ENCODE measurements around the gene NCBP3.

DNA sequence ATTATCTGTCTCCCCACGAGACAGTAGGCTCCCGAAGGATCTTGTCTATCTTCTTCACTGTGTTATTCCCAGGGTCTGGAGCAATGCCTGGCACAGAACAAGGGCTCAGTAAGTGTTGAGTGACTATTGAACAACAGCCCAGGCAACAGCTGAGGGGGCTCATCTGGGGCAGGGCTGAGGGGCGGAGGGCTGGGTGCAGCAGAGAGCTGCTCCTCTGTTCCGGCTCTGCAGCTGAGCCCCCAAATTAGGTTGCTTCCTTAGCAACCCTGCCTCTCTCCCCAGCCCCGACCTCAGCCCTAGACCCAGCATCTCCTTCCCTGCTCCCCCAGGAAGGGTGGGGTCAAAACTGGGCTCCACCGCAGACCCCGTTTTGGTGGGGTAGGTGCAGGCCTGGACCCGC lies 77.3 kb downstream of the NCBP3 start:
- TF ChIP-seq, protein P1, sequence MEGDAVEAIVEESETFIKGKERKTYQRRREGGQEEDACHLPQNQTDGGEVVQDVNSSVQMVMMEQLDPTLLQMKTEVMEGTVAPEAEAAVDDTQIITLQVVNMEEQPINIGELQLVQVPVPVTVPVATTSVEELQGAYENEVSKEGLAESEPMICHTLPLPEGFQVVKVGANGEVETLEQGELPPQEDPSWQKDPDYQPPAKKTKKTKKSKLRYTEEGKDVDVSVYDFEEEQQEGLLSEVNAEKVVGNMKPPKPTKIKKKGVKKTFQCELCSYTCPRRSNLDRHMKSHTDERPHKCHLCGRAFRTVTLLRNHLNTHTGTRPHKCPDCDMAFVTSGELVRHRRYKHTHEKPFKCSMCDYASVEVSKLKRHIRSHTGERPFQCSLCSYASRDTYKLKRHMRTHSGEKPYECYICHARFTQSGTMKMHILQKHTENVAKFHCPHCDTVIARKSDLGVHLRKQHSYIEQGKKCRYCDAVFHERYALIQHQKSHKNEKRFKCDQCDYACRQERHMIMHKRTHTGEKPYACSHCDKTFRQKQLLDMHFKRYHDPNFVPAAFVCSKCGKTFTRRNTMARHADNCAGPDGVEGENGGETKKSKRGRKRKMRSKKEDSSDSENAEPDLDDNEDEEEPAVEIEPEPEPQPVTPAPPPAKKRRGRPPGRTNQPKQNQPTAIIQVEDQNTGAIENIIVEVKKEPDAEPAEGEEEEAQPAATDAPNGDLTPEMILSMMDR (IDR thresholded peaks at IDR 0.05) = no peak
- TF ChIP-seq POLR2A (IDR thresholded peaks at IDR 0.05) (no peak), POLR2AphosphoS5 (IDR thresholded peaks at IDR 0.05) (no peak), EP300 (IDR thresholded peaks at IDR 0.05) (no peak)
